Fibroblast of skin of right biceps (primary cell): ENCODE data around the gene SPATA9.
"Not testable (repeated sequence)": the region's sequence is repeated elsewhere in the genome, so short reads cannot be mapped to it uniquely, and the experiment has no call there.

ENCODE experiments used
- DNase-seq: peaks from one replicate; pipeline ENCODE4 v3.0.0-alpha.2; 2013

SPATA9 gene

GRCh38 chr5:95672641-95673040 is 10.2 kb downstream of the SPATA9 start:
- DNase-seq = no peak

- no peak for DNase-seq
These were observed 11.0 kb downstream of the SPATA9 start for GRCh38 chr5:95671826-95672225.

- peak; percentile 9 for DNase-seq
These were observed 12.2 kb downstream of the SPATA9 start for GRCh38 chr5:95670568-95670967.

- no peak for DNase-seq
These were observed 12.8 kb downstream of the SPATA9 start for GRCh38 chr5:95669985-95670384.

GRCh38 chr5:95669540-95669939 is 13.3 kb downstream of the SPATA9 start:
- peak; percentile 87 for DNase-seq

- peak; percentile 34 for DNase-seq
These were observed 14.1 kb downstream of the SPATA9 start for GRCh38 chr5:95668728-95669127.

GRCh38 chr5:95668216-95668615 is 14.6 kb downstream of the SPATA9 start:
- peak; percentile 58 for DNase-seq

GRCh38 chr5:95667678-95668077 is 15.1 kb downstream of the SPATA9 start:
- no peak for DNase-seq

- no peak for DNase-seq
These were observed 15.7 kb downstream of the SPATA9 start for GRCh38 chr5:95667061-95667618.

GRCh38 chr5:95664204-95664786 is 18.5 kb downstream of the SPATA9 start:
- peak; percentile 36 for DNase-seq

- no peak for DNase-seq
These were observed 19.8 kb downstream of the SPATA9 start for GRCh38 chr5:95662946-95663345.

GRCh38 chr5:95660060-95660459 is 22.7 kb downstream of the SPATA9 start:
- DNase-seq = no peak

GRCh38 chr5:95655575-95655974 is 27.2 kb downstream of the SPATA9 start:
- no peak for DNase-seq

GRCh38 chr5:95654196-95654595 is 28.6 kb downstream of the SPATA9 start:
- DNase-seq = no peak

GRCh38 chr5:95652849-95653248 is 29.9 kb downstream of the SPATA9 start:
- no peak for DNase-seq

- DNase-seq = no peak
These were observed 32.8 kb downstream of the SPATA9 start for GRCh38 chr5:95649842-95650620.

- DNase-seq = no peak
These were observed 33.5 kb downstream of the SPATA9 start for GRCh38 chr5:95649274-95649673.

GRCh38 chr5:95647886-95648860 is 34.6 kb downstream of the SPATA9 start:
- no peak for DNase-seq

GRCh38 chr5:95646569-95647431 is 36.0 kb downstream of the SPATA9 start, which contains the start of gene RFESD:
Gene RFESD, plus strand, starts transcription at chr5:95646777. Its CDS starts 5,495 bp downstream, at chr5:95652272.
- DNase-seq = peak; percentile 97

- DNase-seq = not testable (repeated sequence)
These were observed 36.6 kb downstream of the SPATA9 start for GRCh38 chr5:95646226-95646568.

- peak; percentile 47 for DNase-seq
These were observed 38.3 kb downstream of the SPATA9 start for GRCh38 chr5:95644351-95645042.
